OCI-LY3 (cell line): ENCODE measurements around the gene SNX30.

Source experiments
- H2AFZ ChIP-seq: fragments of 200-600, 300-600 bp; shearing (Covaris generic); 2 replicates; pipeline ENCODE4 v1.6.0; 2014; ENCODE audit warnings: antibody characterized with exemption, low read depth, low read length
- H3K27ac ChIP-seq: fragments of 200-600, 300-600 bp; sonication (generic); 2 replicates; pipeline ENCODE4 v1.5.1; 2014; ENCODE audit warnings: mild to moderate bottlenecking, low read length, moderate library complexity, mixed read lengths
- H3K27me3 ChIP-seq: fragments of 200-600, 300-600 bp; sonication (generic); 2 replicates; pipeline ENCODE4 v1.6.1; 2014; ENCODE audit warnings: low read depth, low read length, mixed read lengths
- H3K36me3 ChIP-seq: fragments of 200-600, 300-600 bp; sonication (generic); replicated peaks from 2 replicates; pipeline ENCODE3; 2014; ENCODE audit warnings: low read depth, low read length, mixed read lengths
- H3K4me1 ChIP-seq: fragments of 300-600, 200-600 bp; sonication (generic); 2 replicates; pipeline ENCODE4 v1.6.1; 2014; ENCODE audit warnings: low read length, mixed read lengths
- H3K4me2 ChIP-seq: fragments of 200-600, 300-600 bp; sonication (generic); 2 replicates; pipeline ENCODE4 v1.6.1; 2014; ENCODE audit warnings: low read length, mixed read lengths
- H3K4me3 ChIP-seq: fragments of 300-600, 200-600 bp; sonication (generic); 2 replicates; pipeline ENCODE4 v1.5.1; 2014; ENCODE audit warnings: antibody characterized with exemption, mild to moderate bottlenecking, low read length, moderate library complexity
- H3K79me2 ChIP-seq: fragments of 300-600, 200-600 bp; shearing (Covaris generic); 2 replicates; pipeline ENCODE4 v1.6.1; 2014; ENCODE audit warnings: mild to moderate bottlenecking, low read length, mixed read lengths
- H3K9ac ChIP-seq: fragments of 300-600, 200-600 bp; shearing (Covaris generic); 2 replicates; pipeline ENCODE4 v1.6.0; 2014; ENCODE audit warnings: mild to moderate bottlenecking, low read length, moderate library complexity
- H3K9me3 ChIP-seq: fragments of 200-600, 300-600 bp; shearing (Covaris generic); 2 replicates; pipeline ENCODE4 v1.6.1; 2014; ENCODE audit warnings: low read length, mixed read lengths; ENCODE audit not compliant: insufficient read depth
- H4K20me1 ChIP-seq: fragments of 200-600, 300-600 bp; sonication (generic); 2 replicates; pipeline ENCODE4 v1.6.1; 2016; ENCODE audit warnings: low read length, mixed read lengths; ENCODE audit not compliant: insufficient read depth
- CTCF ChIP-seq: fragments of 200-600, 300-600 bp; sonication (generic); IDR thresholded peaks from 2 replicates; pipeline ENCODE4 v1.5.1; 2014; ENCODE audit warnings: antibody characterized with exemption, low read length, low read depth
- EZH2phosphoT487 ChIP-seq: fragments of 200-600 bp; shearing (Covaris generic); IDR thresholded peaks from 2 replicates; pipeline ENCODE4 v1.6.1; 2018; ENCODE audit warnings: antibody characterized with exemption, mixed run types, low read depth

Gene SNX30

GRCh38 chr9:112793213-112793810 lies 42.8 kb downstream of the SNX30 start:
- no peaks in the 10 kb centered on the region for H3K79me2 ChIP-seq
- TF ChIP-seq CTCF (peak; percentile 83), EZH2phosphoT487 (no peak)
- no peak overlapping the region for H3K27ac ChIP-seq
- H3K4me2 ChIP-seq, result no peak overlapping the region
- no peaks in the 10 kb centered on the region for H3K36me3 ChIP-seq
- H2AFZ ChIP-seq, result no peak overlapping the region
- H3K27me3 ChIP-seq, result no peaks in the 10 kb centered on the region
- peaks cover 17% of the 10 kb centered on the region for H3K4me1 ChIP-seq
- no peak overlapping the region for H3K9ac ChIP-seq
- H4K20me1 ChIP-seq, result no peaks in the 10 kb centered on the region
- H3K9me3 ChIP-seq, result no peaks in the 10 kb centered on the region
- no peak overlapping the region for H3K4me3 ChIP-seq

- no peak overlapping the region for H3K4me2 ChIP-seq
- H3K9me3 ChIP-seq, result no peaks in the 10 kb centered on the region
- H3K79me2 ChIP-seq, result no peaks in the 10 kb centered on the region
- no peaks in the 10 kb centered on the region for H3K36me3 ChIP-seq
- no peak overlapping the region for H3K27ac ChIP-seq
- no peaks in the 10 kb centered on the region for H4K20me1 ChIP-seq
- peaks cover 17% of the 10 kb centered on the region for H3K4me1 ChIP-seq
- TF ChIP-seq CTCF (no peak), EZH2phosphoT487 (no peak)
- no peak overlapping the region for H3K9ac ChIP-seq
- H2AFZ ChIP-seq, result no peak overlapping the region
- H3K4me3 ChIP-seq, result no peak overlapping the region
- no peaks in the 10 kb centered on the region for H3K27me3 ChIP-seq
Observed at GRCh38 chr9:112794731-112795130, 44.2 kb downstream of the SNX30 start.

GRCh38 chr9:112795921-112796320 lies 45.4 kb downstream of the SNX30 start:
- Histone ChIP-seq H3K79me2 (no peaks in the 10 kb centered on the region), H4K20me1 (no peaks in the 10 kb centered on the region)

GRCh38 chr9:112796485-112796884 lies 45.9 kb downstream of the SNX30 start:
- H3K4me2 ChIP-seq, result no peak overlapping the region
- no peak overlapping the region for H3K27ac ChIP-seq
- no peaks in the 10 kb centered on the region for H3K36me3 ChIP-seq
- no peak for TF ChIP-seq EZH2phosphoT487
- TF ChIP-seq CTCF, result no peak
- H3K9me3 ChIP-seq, result no peaks in the 10 kb centered on the region
- H4K20me1 ChIP-seq, result no peaks in the 10 kb centered on the region
- H3K9ac ChIP-seq, result no peak overlapping the region
- no peak overlapping the region for H2AFZ ChIP-seq
- H3K4me1 ChIP-seq, result peaks cover 17% of the 10 kb centered on the region
- no peaks in the 10 kb centered on the region for H3K79me2 ChIP-seq
- no peak overlapping the region for H3K4me3 ChIP-seq
- no peaks in the 10 kb centered on the region for H3K27me3 ChIP-seq

More at GRCh38 chr9:112795921-112796320, 45.4 kb downstream of the SNX30 start:
- Histone ChIP-seq H3K4me1 (peaks cover 17% of the 10 kb centered on the region), H3K4me3 (no peak overlapping the region), H2AFZ (no peak overlapping the region), H3K9me3 (no peaks in the 10 kb centered on the region), H3K9ac (no peak overlapping the region), H3K27ac (no peak overlapping the region), H3K36me3 (no peaks in the 10 kb centered on the region), H3K27me3 (no peaks in the 10 kb centered on the region), H3K4me2 (no peak overlapping the region)
- no peak for TF ChIP-seq EZH2phosphoT487
- TF ChIP-seq CTCF, result no peak
